SU-DHL-6 (cell line): ENCODE results near the gene EFTUD2.

ENCODE experiments used
- CTCF ChIP-seq: fragments of 200-600 bp; sonication (generic); IDR thresholded peaks from one replicate; pipeline ENCODE4 v1.5.1; 2017; ENCODE audit warnings: antibody characterized with exemption, mild to moderate bottlenecking, low read length, moderate library complexity; ENCODE audit not compliant: insufficient read depth, poor library complexity, severe bottlenecking
- EZH2phosphoT487 ChIP-seq: fragments of 200-600 bp; sonication (generic), shearing (Covaris generic); conservative IDR thresholded peaks from 2 replicates; pipeline ENCODE4 v1.6.1; 2018; ENCODE audit warnings: mild to moderate bottlenecking, antibody characterized with exemption, low read length, moderate library complexity, mixed read lengths

GRCh38 chr17:44831371-44831770, 67.9 kb downstream of the EFTUD2 start:
- TF ChIP-seq CTCF (no peak), EZH2phosphoT487 (no peak)
